Glomerular visceral epithelial cell (primary cell): ENCODE data around the gene TXNDC16.
"Not testable (repeated sequence)": the region's sequence is repeated elsewhere in the genome, so short reads cannot be mapped to it uniquely, and the experiment has no call there.

ENCODE experiments used
- DNase-seq: peaks from one replicate; pipeline ENCODE4 v3.0.0-alpha.2; 2016; ENCODE audit errors: extremely low spot score

TXNDC16 gene

DNA sequence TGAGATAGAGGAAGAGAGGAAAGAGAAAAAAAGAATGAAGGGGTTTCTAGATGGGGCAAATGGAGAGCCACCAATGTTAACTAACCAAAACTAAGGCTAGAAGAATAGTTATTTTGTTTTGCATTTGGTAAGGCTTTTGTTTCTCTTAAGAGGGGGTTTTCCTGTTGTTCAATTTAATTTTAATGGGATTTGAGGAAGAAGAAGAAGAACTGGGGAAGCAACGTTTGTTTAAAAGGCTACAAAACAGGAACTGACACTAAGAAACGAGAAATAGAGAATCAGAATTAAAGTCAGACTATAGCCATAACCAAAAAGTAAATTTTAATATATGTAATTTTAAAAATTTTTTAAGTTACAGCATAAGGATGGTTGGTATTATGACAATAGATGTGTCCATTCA lies 13.7 kb downstream of the TXNDC16 start:
- no peak for DNase-seq

DNA sequence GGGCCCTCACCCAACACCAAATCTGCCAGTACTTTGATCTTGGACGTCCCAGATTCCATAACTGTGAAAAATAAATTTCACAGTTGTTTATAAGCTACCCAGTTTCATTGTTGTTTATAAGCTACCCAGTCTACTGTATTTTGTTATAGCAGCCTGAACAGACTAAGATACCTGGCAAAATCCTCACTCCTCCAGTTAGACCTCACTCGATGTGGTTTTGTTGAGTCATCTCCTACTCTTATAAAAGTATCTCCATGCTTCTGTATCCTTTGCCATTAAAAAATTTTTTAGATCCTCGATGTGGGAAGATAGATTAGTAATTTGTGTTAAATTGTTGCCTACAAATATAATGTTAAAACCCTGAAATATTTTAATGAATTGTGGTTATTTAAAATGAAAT lies 16.0 kb downstream of the TXNDC16 start:
- no peak for DNase-seq

DNA sequence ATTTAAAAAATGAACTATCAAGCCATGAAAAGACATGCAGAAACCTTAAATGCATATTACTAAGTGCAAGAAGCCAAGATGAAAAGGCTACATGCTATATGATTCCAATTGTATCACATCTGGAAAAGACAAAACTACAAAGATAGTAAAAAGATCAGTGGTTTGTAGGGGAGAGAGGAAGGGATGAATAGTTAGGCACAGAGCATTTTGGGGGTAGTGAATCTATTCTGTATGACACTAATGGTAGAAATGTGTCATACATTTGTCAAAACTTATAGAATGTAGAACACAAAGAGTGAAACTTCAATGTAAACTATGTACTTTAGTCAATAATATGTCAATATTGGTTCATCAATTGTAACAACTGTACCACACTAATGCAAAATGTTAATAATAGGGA lies 20.8 kb downstream of the TXNDC16 start:
- no peak for DNase-seq

DNA sequence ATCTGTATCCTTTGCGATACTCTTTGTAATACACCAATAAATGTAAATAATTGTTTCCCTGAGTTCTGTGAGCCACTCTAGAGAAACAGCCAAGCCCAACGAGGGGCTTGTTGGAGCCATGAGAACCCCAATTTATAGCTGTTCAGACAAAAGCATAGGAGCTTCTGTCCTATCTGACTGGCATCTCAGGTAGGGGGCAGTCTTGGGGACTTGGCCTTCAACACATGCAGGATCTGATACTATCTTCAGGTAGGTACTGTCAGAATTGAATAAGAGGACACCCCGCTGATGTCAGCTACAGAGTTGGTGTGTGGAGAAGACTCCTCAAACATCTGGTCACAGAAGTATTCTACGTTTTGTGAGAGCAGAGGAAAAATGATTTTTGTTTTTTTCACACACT lies 25.3 kb downstream of the TXNDC16 start:
- DNase-seq: no peak

DNA sequence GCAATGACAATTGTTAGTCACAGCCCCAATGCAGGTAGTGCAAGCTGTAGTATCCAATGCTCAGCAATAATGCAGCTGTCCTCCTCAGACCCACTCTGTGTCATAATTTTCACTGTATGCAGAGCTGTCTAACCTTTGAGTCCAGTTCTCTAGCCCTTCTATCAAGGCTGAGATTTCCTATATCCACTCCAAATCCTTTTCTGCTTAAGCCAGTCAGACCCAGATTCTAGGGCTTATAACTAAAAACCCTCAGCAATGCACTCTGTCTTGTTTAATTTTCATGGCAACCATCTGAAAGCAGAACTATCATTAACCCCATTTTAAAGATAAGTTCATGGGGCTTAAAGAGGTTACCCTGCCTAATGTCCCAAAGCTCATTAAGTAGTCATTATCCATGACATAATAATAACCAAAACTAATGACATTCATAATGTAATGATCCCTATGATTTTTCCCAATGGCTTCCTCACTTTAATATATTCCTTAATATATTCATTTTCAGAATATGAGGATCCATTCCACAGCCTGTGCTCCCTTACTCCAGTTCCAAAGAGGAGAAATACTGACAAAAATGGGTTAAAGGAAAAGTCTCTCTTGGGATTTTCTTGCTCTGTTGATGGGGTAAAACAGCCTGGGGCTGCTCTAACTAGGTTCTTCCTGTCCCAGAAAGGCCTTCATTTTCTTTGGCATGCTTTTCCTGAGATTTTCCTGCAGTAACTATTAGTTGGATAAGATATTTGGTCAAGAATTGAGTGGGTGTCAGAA lies 29.5 kb downstream of the TXNDC16 start:
- no peak for DNase-seq

DNA sequence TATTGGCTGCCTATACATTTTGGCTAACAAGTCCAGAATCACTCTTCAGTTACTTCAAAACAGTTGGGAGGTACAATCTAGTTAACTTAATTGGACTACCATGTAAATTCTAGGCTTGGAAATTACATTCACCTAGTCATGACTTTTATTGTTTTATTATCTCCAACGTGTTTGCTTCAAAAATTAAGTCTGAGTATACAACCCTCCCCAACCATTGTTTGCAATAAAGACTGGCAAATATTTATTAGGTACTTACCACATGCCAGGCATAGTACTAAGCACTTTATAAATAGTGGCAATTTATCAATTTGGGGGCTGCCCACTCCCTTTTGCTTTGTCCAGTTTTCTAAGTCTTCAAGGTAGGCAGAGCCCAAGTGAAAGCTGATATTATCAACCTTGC lies 30.3 kb downstream of the TXNDC16 start:
- DNase-seq: no peak

DNA sequence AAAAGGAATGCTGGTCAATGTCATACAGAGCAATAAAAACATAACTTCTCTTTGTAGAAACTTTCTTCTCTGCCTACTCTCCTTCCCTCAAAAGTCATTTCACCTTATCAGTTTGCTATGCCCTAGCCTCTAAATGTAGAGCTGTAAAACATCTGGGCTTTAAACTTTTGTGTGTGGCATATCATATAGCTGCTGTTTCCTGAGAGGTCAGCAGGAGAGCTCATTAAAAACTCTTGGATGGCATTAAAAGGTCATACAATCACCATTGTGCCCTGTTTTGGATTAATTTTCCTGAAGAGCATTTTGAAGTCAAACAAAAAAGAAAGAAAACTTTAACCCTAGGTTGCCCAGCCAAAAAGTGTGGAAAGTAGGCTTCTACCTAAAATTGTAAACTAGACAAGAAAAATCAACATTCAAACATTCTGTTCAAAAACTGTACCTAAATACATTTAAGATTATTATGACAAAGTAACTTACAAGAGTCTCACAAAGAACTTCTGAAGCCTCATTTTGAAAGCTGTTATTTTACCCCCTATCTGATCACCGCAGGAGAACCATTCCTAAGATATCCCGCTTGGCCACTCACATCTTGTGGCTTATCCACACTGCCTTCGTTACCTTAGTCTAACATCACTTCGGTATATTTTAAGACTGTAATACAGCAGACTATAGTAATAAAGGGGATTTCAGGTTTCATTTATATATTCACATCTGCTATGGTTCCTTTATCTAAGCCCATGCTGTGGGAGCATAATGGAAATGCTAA lies 38.1 kb downstream of the TXNDC16 start:
- DNase-seq: no peak

DNA sequence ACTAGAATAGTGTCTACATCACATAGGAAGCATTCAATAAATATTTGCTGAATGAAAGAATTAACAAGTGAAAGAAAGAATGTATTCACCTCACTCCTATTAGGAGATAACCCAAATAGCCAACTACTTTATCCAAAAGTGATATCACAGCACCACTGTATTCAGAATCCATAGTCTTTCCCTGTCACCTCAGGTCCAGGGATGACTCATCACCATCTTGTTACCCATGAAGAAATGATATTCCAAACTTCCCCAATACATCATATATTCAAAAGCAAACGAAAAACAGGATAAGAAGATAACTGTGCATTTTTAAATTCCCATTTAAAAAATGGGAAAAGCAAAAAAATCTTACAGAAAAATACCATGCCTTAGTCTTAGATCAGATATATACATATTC lies 39.1 kb downstream of the TXNDC16 start:
- no peak for DNase-seq

DNA sequence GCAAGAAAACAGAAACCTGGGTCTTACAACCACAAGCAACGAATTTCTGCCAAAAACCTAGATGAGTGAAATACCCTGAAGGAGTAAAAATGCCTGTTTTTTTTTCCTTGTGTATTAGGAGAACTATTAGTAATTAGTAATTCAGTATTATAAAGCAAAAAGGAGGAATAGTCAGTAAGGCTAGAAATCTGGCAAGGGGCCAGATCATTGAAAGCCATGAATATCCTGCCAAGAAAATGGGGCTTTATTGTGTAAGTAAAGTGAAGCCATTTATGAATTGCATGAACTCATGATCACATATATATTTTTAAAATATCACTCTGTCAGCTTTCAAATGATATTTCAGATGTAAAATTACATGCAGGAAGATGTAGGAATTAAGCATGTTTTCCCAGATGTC lies 57.9 kb downstream of the TXNDC16 start:
- no peak for DNase-seq

DNA sequence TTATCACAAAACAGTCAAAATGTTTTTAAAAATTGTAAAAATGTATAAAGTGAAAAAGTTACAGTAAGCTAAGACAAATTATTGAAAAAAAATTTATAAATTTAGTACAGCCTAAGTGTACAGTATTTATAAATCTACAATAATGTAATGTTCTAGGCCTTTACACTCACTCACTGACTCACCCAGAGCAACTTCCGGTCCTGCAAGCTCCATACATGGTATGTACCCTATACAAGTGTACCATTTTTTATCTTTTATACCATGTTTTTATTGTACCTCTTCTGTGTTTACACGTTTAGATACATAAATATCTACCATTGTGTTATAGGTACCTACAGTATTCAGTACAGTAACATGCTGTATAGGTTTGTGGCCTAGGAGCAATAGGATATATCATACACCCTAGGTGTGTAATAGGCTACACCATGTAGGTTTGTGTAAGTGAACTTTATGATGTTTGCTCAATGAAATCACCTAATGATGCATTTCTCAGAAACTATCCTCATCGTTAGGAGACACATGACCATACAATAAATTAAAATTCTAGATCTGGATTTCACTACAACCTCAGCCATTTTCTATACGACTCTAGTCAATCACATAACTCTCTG lies 66.8 kb downstream of the TXNDC16 start:
- no peak for DNase-seq

DNA sequence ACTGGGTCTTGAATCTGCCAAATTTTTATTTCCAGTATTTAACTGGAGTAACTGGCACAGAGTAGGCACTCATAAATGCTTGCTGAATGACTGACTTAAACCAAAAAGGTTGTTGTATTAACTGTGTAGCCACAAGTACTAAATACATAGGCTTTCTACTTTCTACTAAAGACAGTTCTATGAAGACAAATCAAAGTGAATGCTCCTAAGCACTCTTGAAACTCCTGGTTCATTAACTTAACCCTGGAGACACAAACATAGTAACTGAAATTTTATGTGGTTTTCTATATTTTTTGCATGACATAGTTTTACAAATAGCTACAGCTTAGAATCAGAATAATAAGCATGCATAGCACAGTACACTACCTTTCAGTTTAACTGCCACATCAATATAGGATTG lies 70.4 kb downstream of the TXNDC16 start:
- no peak for DNase-seq

DNA sequence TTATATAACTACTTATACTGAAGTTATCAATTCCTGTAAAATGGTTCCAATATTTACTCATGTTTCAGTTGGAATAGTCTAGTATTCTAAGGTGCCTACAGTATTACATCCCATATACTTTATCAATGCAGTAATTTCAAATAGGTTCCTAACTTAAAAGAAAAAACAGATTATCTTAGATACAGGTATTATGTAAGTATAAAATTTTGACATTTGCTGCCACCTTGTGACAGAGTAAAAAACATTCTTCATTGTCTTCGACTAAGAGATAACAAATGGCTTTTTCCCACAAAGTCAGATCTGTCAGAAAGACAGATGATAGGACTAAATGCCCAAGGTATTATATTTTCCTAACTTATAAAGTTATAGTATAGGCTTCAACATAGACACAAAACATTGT lies 78.7 kb downstream of the TXNDC16 start:
- DNase-seq: peak; percentile 47

DNA sequence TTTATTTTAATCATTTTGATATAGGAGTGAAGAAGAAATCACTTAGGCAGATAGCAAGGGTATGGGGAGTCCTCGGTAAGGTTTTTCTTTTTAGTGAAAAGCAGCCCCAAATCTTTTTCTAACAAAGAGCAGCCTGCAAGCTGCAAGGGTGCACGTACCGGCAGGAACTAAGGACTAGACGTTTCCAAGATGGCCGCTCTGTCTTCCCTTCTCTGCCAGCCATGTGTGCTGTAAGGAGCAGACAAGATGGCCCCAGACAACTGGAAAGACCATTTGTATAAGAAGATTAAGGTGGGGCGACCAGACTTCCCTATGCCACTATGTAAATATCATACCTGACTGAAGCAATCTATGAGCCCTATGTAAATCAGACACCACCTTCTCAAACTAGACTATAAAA lies 79.6 kb downstream of the TXNDC16 start:
- DNase-seq: no peak

DNA sequence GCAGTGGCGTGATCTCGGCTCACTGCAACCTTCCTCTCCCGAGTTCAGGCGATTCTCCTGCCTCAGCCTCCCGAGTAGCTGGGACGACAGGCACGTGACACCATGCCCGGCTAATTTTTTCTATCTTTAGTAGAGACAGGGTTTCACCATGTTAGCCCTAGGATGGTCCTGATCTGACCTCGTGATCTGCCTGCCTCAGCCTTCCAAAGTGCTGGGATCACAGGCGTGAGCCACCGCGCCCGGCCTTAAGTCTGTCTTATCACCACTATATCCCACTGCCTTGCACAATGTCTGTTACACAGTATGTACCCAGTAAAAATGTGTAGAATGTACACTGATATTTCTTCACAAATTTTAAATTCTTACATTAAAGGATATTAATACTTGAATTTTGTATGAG lies 80.1 kb downstream of the TXNDC16 start:
- DNase-seq: not testable (repeated sequence)

DNA sequence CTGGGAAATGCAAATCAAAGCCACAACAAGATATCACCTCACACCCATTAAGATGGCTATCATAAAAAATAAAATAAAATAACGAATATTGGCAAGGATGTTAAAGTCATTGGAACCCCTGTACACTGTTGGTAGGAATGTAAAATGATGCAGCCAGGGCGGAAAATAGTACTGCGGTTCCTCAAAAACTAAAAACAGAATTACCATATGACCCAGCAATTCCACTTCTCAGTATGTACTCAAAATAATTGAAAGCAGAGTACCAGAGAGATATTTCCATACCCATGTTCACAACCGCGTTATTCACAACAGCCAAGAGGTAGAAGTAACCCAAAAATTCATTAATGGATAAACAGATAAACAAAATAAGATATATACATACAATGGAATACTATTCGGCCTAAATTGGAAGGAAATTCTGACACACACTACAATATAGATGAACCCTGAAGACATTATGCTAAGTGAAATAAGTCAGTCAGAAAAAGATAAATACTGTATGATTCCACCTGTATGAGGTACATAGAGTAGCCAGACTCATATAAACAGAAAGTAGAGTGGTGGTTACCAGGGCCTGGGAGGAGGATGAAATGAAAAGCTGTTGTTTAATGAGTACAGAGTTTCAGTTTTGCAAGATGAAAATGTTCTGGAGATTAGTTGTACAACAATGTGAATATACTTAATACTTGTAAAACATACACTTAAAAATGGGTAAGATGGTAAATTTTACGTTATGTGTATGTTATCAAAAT lies 84.6 kb downstream of the TXNDC16 start:
- DNase-seq: no peak

DNA sequence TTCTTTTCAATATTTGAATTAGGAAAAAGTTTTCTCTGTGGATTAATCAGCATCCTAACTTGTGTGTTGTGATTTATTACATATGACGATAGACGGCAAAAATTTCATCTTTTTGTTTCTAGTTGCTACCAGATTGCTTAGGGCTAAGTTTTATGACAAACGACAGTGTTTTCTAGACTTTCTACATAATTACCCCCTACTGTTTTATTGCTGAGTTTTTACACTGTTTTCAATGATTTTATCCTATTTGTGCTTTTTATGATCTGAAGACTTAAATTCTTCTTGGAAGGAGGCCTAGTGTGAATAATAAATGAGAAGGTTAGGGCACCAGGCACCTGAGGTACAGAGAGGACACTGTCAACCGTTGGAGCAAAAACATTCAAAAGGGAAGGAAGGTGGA lies 88.1 kb downstream of the TXNDC16 start:
- DNase-seq: no peak

DNA sequence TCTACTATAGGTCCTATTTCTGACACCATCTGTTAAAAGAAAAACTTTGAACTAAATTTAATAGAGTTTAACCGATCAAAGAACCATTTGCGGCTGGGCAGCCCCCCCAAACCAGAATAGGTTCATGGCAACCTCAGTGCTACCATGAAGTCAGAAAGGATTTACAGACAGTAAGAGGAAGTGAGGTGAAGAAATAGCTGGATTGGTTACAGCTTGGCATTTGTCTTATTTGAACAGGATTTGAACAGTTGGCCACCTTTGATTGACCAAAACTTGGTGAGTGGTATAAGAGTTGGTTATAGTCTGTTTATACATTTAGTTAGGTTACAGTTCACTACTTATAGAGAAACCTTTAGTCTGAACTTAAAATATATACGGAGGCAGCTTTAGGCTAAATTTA lies 88.9 kb downstream of the TXNDC16 start:
- DNase-seq: no peak

DNA sequence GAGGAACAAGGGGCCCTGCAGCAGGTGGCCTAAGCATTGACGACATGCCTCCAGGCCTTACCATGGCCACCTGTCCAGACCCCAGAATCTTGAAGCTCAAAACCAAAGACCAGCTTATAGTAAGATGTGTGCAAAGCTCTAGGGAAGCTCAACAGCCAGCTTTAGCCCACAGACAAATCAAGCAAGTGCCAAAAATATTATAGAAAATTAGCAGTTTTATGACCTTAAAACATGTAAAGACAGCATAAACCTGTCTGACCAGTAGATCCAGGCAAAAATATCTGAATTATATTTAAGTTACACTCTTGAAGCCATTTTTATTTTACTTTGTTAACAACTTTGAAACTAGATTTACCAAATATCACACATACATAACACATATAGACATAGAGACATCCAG lies 90.6 kb downstream of the TXNDC16 start:
- no peak for DNase-seq

DNA sequence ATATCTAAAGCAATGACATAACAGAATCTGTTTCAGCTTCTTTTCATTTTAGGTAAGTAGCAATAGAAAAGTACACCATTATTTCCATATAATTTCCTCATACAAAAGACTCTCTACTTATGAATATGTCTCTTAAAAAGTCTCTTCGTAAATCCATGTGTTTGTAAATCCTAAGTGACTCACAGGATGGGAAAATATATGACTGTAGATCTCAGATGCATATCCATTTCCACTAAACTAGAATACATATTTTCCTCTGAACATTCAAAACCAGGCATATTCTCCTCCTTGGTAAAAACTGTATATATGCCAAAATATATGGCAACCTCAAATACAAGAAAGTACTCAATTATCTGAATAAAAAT lies 93.6 kb downstream of the TXNDC16 start:
- peak; percentile 4 for DNase-seq

DNA sequence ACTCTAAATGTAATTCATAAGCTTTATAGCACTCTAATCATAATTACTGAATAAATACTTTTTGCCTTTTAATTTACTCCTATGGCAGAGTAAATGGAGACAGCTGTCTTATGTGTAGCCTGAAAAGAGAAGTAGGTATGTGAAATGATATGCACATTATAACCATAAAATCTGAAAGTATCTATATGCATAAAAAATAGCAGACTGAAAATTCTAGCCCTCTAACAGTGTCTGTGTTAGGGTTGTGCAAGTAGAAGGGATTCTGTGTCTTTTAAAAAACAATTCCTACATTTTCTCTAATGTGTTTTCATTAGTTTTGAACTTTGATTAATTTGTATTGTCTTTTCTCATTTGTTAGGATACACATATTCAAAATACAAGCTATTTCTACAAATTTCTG lies 94.9 kb downstream of the TXNDC16 start:
- no peak for DNase-seq

DNA sequence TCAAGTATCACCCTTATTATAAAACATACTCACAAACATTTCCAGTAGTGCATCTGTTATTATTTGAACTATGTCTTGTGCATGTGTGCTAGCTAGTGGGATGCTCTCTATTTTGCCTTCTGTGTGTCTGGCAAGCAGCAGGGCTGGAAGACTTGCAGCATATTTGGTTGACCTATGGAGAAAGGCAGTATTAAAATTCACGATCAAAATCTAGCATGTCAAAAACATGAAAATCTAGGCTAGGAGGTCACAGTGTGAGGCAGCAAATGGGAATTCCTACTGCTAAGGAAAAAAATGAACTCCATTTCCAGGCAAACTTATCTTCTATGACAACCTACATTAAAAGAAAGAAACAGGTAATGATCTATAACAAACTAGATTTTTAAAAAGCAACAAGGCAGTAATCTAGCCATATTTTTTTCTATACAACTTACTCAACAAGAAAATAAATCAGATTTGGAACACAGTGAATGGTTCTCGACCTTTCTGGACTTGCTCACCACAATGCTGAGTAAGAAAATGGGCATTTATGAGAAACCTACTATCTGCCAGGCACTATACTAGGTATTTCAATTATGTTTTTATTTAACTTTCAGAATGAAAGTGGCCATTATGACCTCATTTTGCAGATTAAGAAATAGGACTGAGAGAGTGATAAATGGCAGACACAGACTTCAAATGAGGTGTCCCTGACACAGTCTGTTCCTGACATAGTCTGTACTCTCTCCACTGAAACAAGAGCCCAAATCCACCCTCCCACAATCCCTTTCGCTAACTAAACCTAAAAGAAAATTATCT lies 96.8 kb downstream of the TXNDC16 start:
- peak; percentile 33 for DNase-seq

DNA sequence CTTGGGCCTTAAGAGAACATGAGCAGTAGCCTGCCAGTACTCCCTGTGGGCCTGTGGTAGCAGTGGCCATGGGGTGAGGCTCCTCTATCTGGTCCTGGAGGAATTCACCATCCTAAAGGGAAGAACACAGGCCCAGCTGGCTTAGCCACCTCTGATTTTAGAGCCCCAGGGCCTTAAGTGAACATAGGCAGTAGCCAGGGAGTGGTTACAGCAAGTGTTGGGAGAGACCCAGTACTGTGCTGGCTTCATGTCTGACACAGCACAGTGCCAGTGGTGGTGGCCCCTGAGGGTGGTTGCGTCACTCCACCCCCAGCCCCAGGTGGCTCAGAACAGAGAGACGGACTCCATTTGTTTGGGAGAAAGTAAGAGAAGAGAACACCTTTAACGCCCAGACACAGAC lies 105.1 kb downstream of the TXNDC16 start:
- no peak for DNase-seq
